ENCODE results near the gene LAX1. TPM values are rescaled to one million over a fixed set of nuclear protein-coding genes. Genes with fewer than 3 reads are reported as not detected.

The LAX1 gene
- total and polyA plus RNA-seq, 8 donors, result 0.06 to 2.8 (median 0.51) TPM; not detected in 2

DNA sequence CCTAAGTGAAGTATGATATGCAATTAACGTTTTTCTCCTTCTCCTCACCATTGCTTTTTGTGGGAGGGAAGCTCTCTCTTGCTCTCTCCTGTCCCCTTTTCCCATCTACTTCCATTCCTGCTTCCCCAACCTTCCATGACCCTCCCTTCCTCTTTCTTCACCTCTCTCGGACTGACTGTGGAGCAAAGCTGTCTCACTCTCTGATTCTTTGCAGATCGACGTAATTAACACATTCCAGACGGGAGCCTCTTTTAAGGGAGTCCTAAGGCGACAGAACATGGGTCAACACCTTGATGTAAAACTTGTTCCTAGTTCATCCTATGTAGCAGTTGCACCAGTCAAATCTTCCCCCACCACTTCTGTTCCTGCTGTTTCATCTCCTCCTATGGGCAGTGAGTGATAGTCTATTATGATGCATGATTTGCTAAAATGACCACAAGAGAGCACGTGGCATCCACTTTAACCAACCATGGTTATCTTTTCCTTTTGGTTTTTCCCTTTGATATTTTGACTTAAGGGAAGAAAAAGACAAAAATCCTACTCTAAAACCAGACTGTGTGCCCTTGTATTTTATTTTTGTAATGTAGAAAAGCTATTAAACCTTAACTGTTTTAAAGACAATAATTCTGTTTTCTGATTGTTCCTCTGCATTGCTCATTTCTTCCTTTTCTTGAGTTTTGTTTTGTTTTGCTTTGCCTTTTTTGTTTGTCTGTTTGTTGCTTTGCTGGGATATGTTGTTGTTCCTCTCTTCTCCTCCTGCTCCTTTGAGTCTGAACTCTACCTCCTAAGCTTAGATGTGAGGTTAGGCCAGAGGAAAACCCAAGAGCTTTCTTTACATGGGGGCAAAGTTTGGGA, 31.7 kb upstream of the LAX1 start:
- H3K4me3 ChIP-seq, result no peak overlapping the region
- DNase-seq, result no peak
- intact Hi-C loops (cut with DNase I; ENCODE audit: low total_unique reads), result no loop called here
- no peaks in the 10 kb centered on the region for H3K9me3 ChIP-seq
- TF ChIP-seq, protein P1, sequence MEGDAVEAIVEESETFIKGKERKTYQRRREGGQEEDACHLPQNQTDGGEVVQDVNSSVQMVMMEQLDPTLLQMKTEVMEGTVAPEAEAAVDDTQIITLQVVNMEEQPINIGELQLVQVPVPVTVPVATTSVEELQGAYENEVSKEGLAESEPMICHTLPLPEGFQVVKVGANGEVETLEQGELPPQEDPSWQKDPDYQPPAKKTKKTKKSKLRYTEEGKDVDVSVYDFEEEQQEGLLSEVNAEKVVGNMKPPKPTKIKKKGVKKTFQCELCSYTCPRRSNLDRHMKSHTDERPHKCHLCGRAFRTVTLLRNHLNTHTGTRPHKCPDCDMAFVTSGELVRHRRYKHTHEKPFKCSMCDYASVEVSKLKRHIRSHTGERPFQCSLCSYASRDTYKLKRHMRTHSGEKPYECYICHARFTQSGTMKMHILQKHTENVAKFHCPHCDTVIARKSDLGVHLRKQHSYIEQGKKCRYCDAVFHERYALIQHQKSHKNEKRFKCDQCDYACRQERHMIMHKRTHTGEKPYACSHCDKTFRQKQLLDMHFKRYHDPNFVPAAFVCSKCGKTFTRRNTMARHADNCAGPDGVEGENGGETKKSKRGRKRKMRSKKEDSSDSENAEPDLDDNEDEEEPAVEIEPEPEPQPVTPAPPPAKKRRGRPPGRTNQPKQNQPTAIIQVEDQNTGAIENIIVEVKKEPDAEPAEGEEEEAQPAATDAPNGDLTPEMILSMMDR (IDR thresholded peaks at IDR 0.05), result no peak
- TF ChIP-seq EP300 (IDR thresholded peaks at IDR 0.05) (no peak), POLR2A (IDR thresholded peaks at IDR 0.05) (no peak), POLR2AphosphoS5 (IDR thresholded peaks at IDR 0.05) (no peak)
- no peaks in the 10 kb centered on the region for H3K4me1 ChIP-seq
- peaks cover 18 to 89% (median 88%) of the 10 kb centered on the region in 4 donors for H3K36me3 ChIP-seq
- peak overlapping the region in 1 of 5 donors; percentile 18 for H3K27ac ChIP-seq
- WGBS, 5 donors, result 75 to 80% (median 76%) methylated on average over 7 of the region's 7 CpGs
- H3K27me3 ChIP-seq, result no peaks in the 10 kb centered on the region

DNA sequence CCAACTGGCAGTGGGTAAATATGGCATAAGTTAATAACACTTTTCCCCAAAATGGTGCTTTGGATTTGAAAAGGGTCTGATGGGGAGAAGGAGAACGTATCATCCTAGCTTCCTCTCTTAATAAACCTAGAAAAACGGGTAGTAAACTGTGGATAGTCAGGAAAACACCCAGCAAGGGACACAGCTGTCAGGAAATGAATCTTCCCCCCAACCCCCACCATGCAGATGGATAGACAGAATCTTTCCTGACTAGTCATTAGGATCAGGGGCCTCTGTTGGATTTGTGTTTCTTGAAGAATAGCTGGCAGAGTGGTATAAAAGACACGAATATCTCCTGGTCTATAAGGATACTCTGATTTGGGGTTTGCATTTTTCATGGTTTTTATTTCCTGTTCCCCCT, 22.5 kb upstream of the LAX1 start:
- DNase-seq, result no peak
- TF ChIP-seq, protein P1 (IDR thresholded peaks at IDR 0.05), result no peak
- no peak for TF ChIP-seq POLR2A (IDR thresholded peaks at IDR 0.05)
- TF ChIP-seq EP300 (IDR thresholded peaks at IDR 0.05), result no peak
- no peak for TF ChIP-seq POLR2AphosphoS5 (IDR thresholded peaks at IDR 0.05)
- Histone ChIP-seq H3K4me1 (peaks cover 0 to 22% (median 18%) of the 10 kb centered on the region in 4 donors), H3K27me3 (no peaks in the 10 kb centered on the region), H3K27ac (no peak overlapping the region), H3K9me3 (no peaks in the 10 kb centered on the region), H3K36me3 (peaks cover 0 to 44% (median 39%) of the 10 kb centered on the region in 4 donors), H3K4me3 (no peak overlapping the region)
- WGBS, 5 donors, result 74 to 87% (median 75%) methylated on average over 3 of the region's 3 CpGs
- intact Hi-C loops (cut with DNase I; ENCODE audit: low total_unique reads), result no loop called here

DNA sequence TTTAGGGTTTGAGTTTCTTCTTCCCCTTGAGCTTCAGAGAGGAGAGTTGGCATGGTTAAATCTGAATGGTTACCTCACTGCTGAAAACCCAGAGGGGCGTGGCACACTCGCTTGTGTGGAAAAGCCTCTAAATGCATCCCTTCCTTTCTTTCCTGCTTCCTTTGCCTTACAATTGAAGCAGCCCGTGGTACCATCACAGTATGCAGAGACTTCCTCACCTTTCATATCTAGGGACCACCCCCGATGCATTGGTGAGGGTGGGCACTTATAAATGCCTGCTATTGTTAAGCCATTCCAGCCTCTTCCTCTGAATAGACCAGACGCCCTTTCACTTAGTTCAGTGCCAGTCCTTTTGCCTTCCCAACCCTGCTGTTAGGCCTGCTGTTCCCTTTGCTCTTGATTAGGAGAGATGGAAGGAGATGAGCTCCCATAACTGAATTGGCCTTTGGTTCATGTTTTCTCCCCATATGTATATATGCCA, 21.9 kb upstream of the LAX1 start:
- 46 to 56% (median 54%) methylated on average over 5 of the region's 5 CpGs for WGBS, 5 donors
- intact Hi-C loops (cut with DNase I; ENCODE audit: low total_unique reads), result no loop called here
- no peak for TF ChIP-seq EP300 (IDR thresholded peaks at IDR 0.05)
- TF ChIP-seq, protein P1 (IDR thresholded peaks at IDR 0.05), result no peak
- no peak for TF ChIP-seq POLR2A (IDR thresholded peaks at IDR 0.05)
- TF ChIP-seq POLR2AphosphoS5 (IDR thresholded peaks at IDR 0.05), result no peak
- Histone ChIP-seq H3K27ac (peak overlapping the region in 2 of 5 donors; percentile 17 to 27), H3K27me3 (no peaks in the 10 kb centered on the region), H3K4me1 (peaks cover 0 to 22% (median 18%) of the 10 kb centered on the region in 4 donors), H3K4me3 (no peak overlapping the region), H3K9me3 (no peaks in the 10 kb centered on the region), H3K36me3 (peaks cover 0 to 37% (median 32%) of the 10 kb centered on the region in 4 donors)
- peak in 1 of 2 donors; percentile 41 for DNase-seq

DNA sequence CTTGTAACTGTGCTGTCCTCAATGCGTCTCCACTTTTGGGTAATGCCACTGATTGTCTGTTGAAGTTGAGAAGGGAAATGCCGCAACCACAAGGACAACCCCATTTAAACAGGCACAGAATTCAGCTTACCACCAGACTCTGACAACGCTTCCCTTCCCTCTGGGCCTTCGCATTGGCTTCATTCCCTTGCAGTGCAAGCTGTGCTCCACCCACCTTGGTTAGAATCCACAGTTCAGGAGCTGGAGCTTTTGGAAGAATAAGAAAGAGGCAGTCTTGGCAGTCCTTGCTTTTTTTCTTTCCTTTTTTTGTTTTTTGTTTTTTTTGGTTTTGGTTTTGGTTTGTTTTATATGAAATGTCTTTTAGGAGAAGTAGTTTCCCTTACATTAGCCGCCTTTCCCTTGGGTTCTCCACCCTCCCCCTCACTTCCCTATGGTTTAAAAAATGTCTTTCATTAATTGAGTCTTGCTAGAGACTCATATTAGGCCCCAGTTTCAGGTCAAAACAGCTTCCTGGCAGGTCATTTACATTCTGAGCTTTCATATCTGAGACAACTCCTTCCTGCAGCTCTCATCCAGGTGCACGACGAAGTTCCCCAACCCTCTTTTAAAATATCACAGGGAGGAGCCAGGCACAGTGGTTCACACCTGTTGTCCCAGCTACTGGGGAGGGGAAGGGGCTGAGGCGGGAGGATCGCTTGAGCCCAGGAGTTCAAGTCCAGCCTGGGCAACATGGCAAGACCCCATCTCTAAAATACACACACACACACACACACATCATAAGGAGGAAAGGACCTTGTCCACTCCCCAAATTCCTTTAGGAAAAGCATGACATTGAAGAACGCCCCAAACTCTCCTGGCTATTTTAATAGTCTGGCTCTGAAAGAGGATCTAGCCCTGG, 20.7 kb upstream of the LAX1 start:
- H3K4me3 ChIP-seq, result no peak overlapping the region
- TF ChIP-seq POLR2AphosphoS5 (IDR thresholded peaks at IDR 0.05) (no peak), EP300 (IDR thresholded peaks at IDR 0.05) (no peak), POLR2A (IDR thresholded peaks at IDR 0.05) (no peak)
- TF ChIP-seq, protein P1 (IDR thresholded peaks at IDR 0.05), result no peak
- H3K36me3 ChIP-seq, result peaks cover 0 to 25% (median 20%) of the 10 kb centered on the region in 4 donors
- peak; percentile 31 to 86 for DNase-seq
- no peaks in the 10 kb centered on the region for H3K9me3 ChIP-seq
- H3K27ac ChIP-seq, result peak overlapping the region in 4 of 5 donors; percentile 5 to 75 (median 50)
- intact Hi-C loops (cut with DNase I; ENCODE audit: low total_unique reads), result no loop called here
- WGBS, 5 donors, result 53 to 58% (median 57%) methylated on average over 10 of the region's 10 CpGs
- peaks cover 0 to 22% (median 18%) of the 10 kb centered on the region in 4 donors for H3K4me1 ChIP-seq
- no peaks in the 10 kb centered on the region for H3K27me3 ChIP-seq
